K562 (cell line): ENCODE measurements around the gene METAP1D. TPM values are rescaled to one million over a fixed set of nuclear protein-coding genes. Genes with fewer than 3 reads are reported as not detected.

Experiments used
- CBX3 ChIP-seq, 2 experiments: IDR thresholded peaks; 1 replicate in 1 of 2; 2 replicates in 1 of 2; pipeline ENCODE4 v1.6.1; 2012; ENCODE audit warnings: inconsistent platforms in 2 of 2, low read length in 2 of 2, borderline replicate concordance in 1 of 2, control low read depth in 1 of 2
- E2F3 ChIP-seq: fragments of 250-450 bp; sonication (Bioruptor Pico); IDR thresholded peaks from 2 replicates; pipeline ENCODE4 v1.4.0; 2020; ENCODE audit warnings: mild to moderate bottlenecking
- HNRNPK ChIP-seq: fragments of 200-400 bp; formaldehyde crosslinking; IDR thresholded peaks from one replicate; pipeline ENCODE4 v1.6.1; 2018; ENCODE audit warnings: mild to moderate bottlenecking, low read depth, low read length; ENCODE audit not compliant: poor library complexity, severe bottlenecking
- MCM2 ChIP-seq: fragments of 450-650 bp; IDR thresholded peaks from 2 replicates; pipeline ENCODE4 v1.6.1; 2017; ENCODE audit warnings: low read depth, mild to moderate bottlenecking
- MTA3 ChIP-seq: fragments of 450-650 bp; formaldehyde crosslinking; IDR thresholded peaks from 2 replicates; pipeline ENCODE4 v1.6.1; 2017; ENCODE audit warnings: mild to moderate bottlenecking, borderline replicate concordance
- MXI1 ChIP-seq: IDR thresholded peaks from 2 replicates; pipeline ENCODE4 v1.6.1; 2011; ENCODE audit warnings: low read depth, mild to moderate bottlenecking, improper control_type of control experiment, low read length
- NEUROD1 ChIP-seq: fragments of 150-350 bp; IDR thresholded peaks from 2 replicates; pipeline ENCODE4 v1.6.1; 2014; ENCODE audit warnings: borderline replicate concordance, low read length, low read depth; ENCODE audit not compliant: partially characterized antibody
- PHB2 ChIP-seq: fragments of 450-650 bp; IDR thresholded peaks from 2 replicates; pipeline ENCODE4 v1.6.1; 2017; ENCODE audit warnings: low read depth
- SAP30 ChIP-seq: fragments of 200-600 bp; sonication (generic); IDR thresholded peaks from 2 replicates; pipeline ENCODE4 v1.6.1; 2012; ENCODE audit warnings: borderline replicate concordance, low read depth, mild to moderate bottlenecking, moderate library complexity, low read length, control low read depth, inconsistent platforms; ENCODE audit not compliant: insufficient read depth, poor library complexity, severe bottlenecking
- SIN3A ChIP-seq, 2 experiments: fragments of 150-350 bp in 1 of 2; IDR thresholded peaks; 2 replicates each; pipeline ENCODE4 v1.6.1; 2011 to 2016; ENCODE audit warnings: borderline replicate concordance in 2 of 2, low read depth in 2 of 2, low read length in 2 of 2, mild to moderate bottlenecking in 2 of 2, moderate library complexity in 2 of 2; ENCODE audit not compliant: control insufficient read depth in 1 of 2
- SNRNP70 ChIP-seq: fragments of 200-400 bp; formaldehyde crosslinking; optimal IDR thresholded peaks from 2 replicates; pipeline ENCODE3; 2017; ENCODE audit warnings: low read depth, low read length
- STAG1 ChIP-seq: sonication (generic); formaldehyde crosslinking; IDR thresholded peaks from 2 replicates; pipeline ENCODE4 v1.5.0; 2020; ENCODE audit warnings: missing genetic modification reagents, borderline replicate concordance
- TAL1 ChIP-seq: fragments of 450-650 bp; IDR thresholded peaks from 2 replicates; pipeline ENCODE4 v1.6.1; 2016; ENCODE audit warnings: mild to moderate bottlenecking
- TOE1 ChIP-seq, 2 experiments: fragments of 450-650 bp in 1 of 2; sonication (generic) in 1 of 2; formaldehyde crosslinking in 1 of 2; IDR thresholded peaks; 2 replicates each; pipeline versions ENCODE4 v1.7.1 to v1.8.0; 2016 to 2022; ENCODE audit warnings: borderline replicate concordance in 2 of 2, mild to moderate bottlenecking in 2 of 2, antibody characterized with exemption in 1 of 2, inconsistent platforms in 1 of 2, low read depth in 1 of 2, missing genetic modification reagents in 1 of 2, moderate library complexity in 1 of 2
- ZBTB1 ChIP-seq: sonication (generic); formaldehyde crosslinking; IDR thresholded peaks from 2 replicates; pipeline ENCODE4 v1.8.1; 2023; ENCODE audit warnings: missing genetic modification reagents, low read depth, mild to moderate bottlenecking, borderline replicate concordance
- ZNF121 ChIP-seq: sonication (generic); formaldehyde crosslinking; conservative IDR thresholded peaks from 2 replicates; pipeline ENCODE4 v1.8.0; 2022; ENCODE audit warnings: missing genetic modification reagents
- polyA plus RNA-seq, 8 experiments: library from polyadenylated mRNA; depleted of rRNA in 4 of 8; stranded (reverse) in 5 of 8; unstranded in 3 of 8; fragments of >200 nt; fragmentation: Nextera tagmentation in 2 of 8; fragmentation: Illumina TruSeq in 1 of 8; extraction: Ambion mirVana in 2 of 8; extraction: Trizol in 1 of 8; gene quantifications; 2 replicates each; pipeline versions ENCODE4 v1.2.1 to v1.2.3, GENCODE V29; 2011 to 2014; ENCODE audit warnings: inconsistent platforms in 1 of 8, missing spikeins in 1 of 8
- total RNA-seq, 7 experiments: library from RNA; depleted of rRNA in 6 of 7; stranded (reverse); fragments of >200 nt in 6 of 7; fragmentation: Illumina TruSeq in 2 of 7; extraction: Trizol in 2 of 7; gene quantifications; 2 replicates each; pipeline versions ENCODE4 v1.2.1 to v1.2.3, GENCODE V29; 2011 to 2021; ENCODE audit warnings: low replicate concordance in 1 of 7
- TF ChIP-seq, protein P1 (sequence below): fragments of 250-450 bp; sonication (Bioruptor Pico); IDR thresholded peaks from 2 replicates; pipeline ENCODE4 v1.4.0; 2020; ENCODE audit warnings: borderline replicate concordance
- TF ChIP-seq, protein P2 (sequence below): sonication (generic); formaldehyde crosslinking; IDR thresholded peaks from 2 replicates; pipeline ENCODE4 v1.4.0; 2020; ENCODE audit warnings: mild to moderate bottlenecking, missing genetic modification reagents
- TF ChIP-seq, protein P3 (sequence below), 2 experiments: IDR thresholded peaks; 2 replicates each; pipeline ENCODE4 v1.6.1; 2012; ENCODE audit warnings: improper control_type of control experiment in 2 of 2, low read depth in 2 of 2, low read length in 2 of 2, borderline replicate concordance in 1 of 2

Gene METAP1D
- total and polyA plus RNA-seq, 9 of the 15 experiments (the other 6 are each of a cell fraction or from before 2014, with no cell fraction given), result 8.0 to 23.4 (median 15.7) TPM

DNA sequence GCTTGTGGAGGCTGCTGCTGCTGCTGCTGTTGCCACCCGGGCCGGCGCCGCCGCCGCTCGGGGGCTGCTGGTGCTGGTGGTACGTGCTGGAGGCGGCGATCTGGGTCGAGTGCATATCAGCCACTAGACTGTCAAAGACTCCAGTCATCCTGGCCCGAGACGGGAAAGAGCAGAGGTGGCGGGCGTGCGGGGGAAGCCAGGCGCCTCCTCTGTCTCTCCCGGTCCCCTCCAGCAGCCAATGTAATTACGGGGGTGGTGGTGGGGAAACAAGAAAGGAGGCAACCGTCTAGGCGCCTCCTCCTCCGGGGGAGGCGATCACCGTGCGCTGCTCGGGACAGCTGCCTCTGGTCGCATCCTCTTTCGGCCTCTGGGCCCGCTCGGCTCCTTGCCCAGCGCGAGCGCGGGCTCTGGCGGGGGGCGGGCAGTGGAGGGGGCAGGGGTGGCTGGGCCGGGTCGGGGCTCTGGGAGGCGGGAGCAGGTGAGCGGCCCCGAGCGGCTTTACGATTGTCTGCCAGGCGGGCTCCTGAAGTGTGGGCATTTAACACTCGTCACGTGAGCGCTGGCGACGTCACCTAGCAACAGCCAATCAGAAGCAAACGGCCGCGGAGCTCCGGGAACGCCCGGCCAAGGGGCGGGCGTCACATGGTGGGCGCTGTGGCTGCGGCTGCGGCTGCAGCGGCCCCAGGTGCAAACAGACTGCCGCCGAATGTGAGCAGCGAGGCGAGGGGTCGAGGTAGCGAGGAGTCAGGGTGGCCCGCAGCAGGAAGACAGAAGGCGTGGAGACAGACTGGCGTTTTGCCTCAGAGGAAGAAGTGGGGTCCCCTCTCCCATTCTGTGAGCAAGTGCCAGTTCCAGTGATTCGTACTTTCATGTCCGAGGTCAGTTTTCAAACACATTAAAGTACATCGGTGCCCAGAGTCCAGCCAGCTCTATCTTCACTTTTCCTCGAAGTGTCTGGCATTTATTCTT, 102.9 kb downstream of the METAP1D start, which contains the start of gene DLX2 (continued):
- TF ChIP-seq SIN3A (IDR thresholded peaks at IDR 0.05; ENCODE audit: borderline replicate concordance in 2 of 2, control insufficient read depth in 1 of 2, low read depth in 2 of 2, low read length in 2 of 2), result peak; percentile 52 to 86; a peak in 2 of 4 replicates
- TF ChIP-seq MXI1, result peak; percentile 89
- TF ChIP-seq ZNF121, result no peak
- no peak for TF ChIP-seq PHB2
- TF ChIP-seq, protein P1, sequence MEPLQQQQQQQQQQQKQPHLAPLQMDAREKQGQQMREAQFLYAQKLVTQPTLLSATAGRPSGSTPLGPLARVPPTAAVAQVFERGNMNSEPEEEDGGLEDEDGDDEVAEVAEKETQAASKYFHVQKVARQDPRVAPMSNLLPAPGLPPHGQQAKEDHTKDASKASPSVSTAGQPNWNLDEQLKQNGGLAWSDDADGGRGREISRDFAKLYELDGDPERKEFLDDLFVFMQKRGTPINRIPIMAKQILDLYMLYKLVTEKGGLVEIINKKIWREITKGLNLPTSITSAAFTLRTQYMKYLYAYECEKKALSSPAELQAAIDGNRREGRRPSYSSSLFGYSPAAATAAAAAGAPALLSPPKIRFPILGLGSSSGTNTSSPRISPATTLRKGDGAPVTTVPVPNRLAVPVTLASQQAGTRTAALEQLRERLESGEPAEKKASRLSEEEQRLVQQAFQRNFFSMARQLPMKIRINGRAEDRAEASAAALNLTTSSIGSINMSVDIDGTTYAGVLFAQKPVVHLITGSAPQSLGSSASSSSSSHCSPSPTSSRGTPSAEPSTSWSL (CRISPR knock-in tag), result no peak
- TF ChIP-seq ZBTB1 (CRISPR knock-in tag), result peak; percentile 88
- no peak for TF ChIP-seq TAL1
- TF ChIP-seq, protein P2, sequence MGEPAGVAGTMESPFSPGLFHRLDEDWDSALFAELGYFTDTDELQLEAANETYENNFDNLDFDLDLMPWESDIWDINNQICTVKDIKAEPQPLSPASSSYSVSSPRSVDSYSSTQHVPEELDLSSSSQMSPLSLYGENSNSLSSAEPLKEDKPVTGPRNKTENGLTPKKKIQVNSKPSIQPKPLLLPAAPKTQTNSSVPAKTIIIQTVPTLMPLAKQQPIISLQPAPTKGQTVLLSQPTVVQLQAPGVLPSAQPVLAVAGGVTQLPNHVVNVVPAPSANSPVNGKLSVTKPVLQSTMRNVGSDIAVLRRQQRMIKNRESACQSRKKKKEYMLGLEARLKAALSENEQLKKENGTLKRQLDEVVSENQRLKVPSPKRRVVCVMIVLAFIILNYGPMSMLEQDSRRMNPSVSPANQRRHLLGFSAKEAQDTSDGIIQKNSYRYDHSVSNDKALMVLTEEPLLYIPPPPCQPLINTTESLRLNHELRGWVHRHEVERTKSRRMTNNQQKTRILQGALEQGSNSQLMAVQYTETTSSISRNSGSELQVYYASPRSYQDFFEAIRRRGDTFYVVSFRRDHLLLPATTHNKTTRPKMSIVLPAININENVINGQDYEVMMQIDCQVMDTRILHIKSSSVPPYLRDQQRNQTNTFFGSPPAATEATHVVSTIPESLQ, result 0 out of 2 replicates have a peak, but pooled peaks have one; percentile 51
- no peak for TF ChIP-seq SNRNP70
- peak; percentile 73; the same call in 1 of the 2 replicates for TF ChIP-seq MTA3
- peak in 1 of 2 experiments; percentile 53; a peak in 1 of 3 replicates for TF ChIP-seq CBX3 (IDR thresholded peaks at IDR 0.05; ENCODE audit: borderline replicate concordance in 1 of 2, low read length in 2 of 2)
- no peak for TF ChIP-seq E2F3 (CRISPR knock-in tag)
- 0 out of 2 replicates have a peak, but pooled peaks have one; percentile 19 for TF ChIP-seq STAG1 (CRISPR knock-in tag)
- TF ChIP-seq, protein P3, sequence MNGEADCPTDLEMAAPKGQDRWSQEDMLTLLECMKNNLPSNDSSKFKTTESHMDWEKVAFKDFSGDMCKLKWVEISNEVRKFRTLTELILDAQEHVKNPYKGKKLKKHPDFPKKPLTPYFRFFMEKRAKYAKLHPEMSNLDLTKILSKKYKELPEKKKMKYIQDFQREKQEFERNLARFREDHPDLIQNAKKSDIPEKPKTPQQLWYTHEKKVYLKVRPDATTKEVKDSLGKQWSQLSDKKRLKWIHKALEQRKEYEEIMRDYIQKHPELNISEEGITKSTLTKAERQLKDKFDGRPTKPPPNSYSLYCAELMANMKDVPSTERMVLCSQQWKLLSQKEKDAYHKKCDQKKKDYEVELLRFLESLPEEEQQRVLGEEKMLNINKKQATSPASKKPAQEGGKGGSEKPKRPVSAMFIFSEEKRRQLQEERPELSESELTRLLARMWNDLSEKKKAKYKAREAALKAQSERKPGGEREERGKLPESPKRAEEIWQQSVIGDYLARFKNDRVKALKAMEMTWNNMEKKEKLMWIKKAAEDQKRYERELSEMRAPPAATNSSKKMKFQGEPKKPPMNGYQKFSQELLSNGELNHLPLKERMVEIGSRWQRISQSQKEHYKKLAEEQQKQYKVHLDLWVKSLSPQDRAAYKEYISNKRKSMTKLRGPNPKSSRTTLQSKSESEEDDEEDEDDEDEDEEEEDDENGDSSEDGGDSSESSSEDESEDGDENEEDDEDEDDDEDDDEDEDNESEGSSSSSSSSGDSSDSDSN (IDR thresholded peaks at IDR 0.05; ENCODE audit: borderline replicate concordance in 1 of 2, low read depth in 2 of 2, low read length in 2 of 2), result peak; percentile 75 to 79; a peak in 3 of 4 replicates
- TF ChIP-seq NEUROD1, result peak; percentile 59
- no peak for TF ChIP-seq MCM2
- TF ChIP-seq HNRNPK, result no peak
- TF ChIP-seq SAP30, result peak; percentile 80
- peak; percentile 91 for TF ChIP-seq TOE1 (IDR thresholded peaks at IDR 0.05; ENCODE audit: borderline replicate concordance)
- TF ChIP-seq TOE1 (CRISPR knock-in tag; IDR thresholded peaks at IDR 0.05; ENCODE audit: borderline replicate concordance, low read depth), result no peak
